HG03521 (cell line): ENCODE results near the gene PDF.
"Not testable (repeated sequence)": the region's sequence is repeated elsewhere in the genome, so short reads cannot be mapped to it uniquely, and the experiment has no call there.

Experiments used
- ATAC-seq: cut with Tn5 transposase; IDR thresholded peaks from one replicate; pipeline ENCODE4 v1.9.1; 2021; ENCODE audit warnings: mild to moderate bottlenecking, moderate library complexity; ENCODE audit not compliant: unreplicated experiment

PDF gene

GRCh38 chr16:69318177-69318910 lies 12.0 kb downstream of the PDF start:
- ATAC-seq = no peak

GRCh38 chr16:69316595-69317034 lies 13.8 kb downstream of the PDF start:
- ATAC-seq = no peak

- no peak for ATAC-seq
These were observed 14.7 kb downstream of the PDF start for GRCh38 chr16:69315486-69316311.

- ATAC-seq = no peak
These were observed 15.9 kb downstream of the PDF start for GRCh38 chr16:69314534-69314933.

GRCh38 chr16:69313469-69313868 lies 16.9 kb downstream of the PDF start:
- ATAC-seq = no peak

- ATAC-seq = peak; percentile 37
These were observed 18.6 kb downstream of the PDF start for GRCh38 chr16:69311533-69312387.

- ATAC-seq = peak; percentile 91
These were observed 19.5 kb downstream of the PDF start, which contains the start of gene VPS4A for GRCh38 chr16:69310653-69311532. TSS of gene VPS4A (plus strand) at chr16:69311350. CDS start at chr16:69311512, 162 bp downstream.

GRCh38 chr16:69309316-69309715 lies 21.1 kb downstream of the PDF start:
- no peak for ATAC-seq

- ATAC-seq = no peak
These were observed 22.5 kb downstream of the PDF start for GRCh38 chr16:69307856-69308255.

GRCh38 chr16:69307091-69307490 lies 23.3 kb downstream of the PDF start:
- ATAC-seq = no peak

GRCh38 chr16:69306031-69306430 lies 24.4 kb downstream of the PDF start:
- ATAC-seq = no peak

- ATAC-seq = no peak
These were observed 28.1 kb downstream of the PDF start for GRCh38 chr16:69302301-69302700.

- no peak for ATAC-seq
These were observed 28.5 kb downstream of the PDF start for GRCh38 chr16:69301861-69302260.

GRCh38 chr16:69301187-69301586 lies 29.2 kb downstream of the PDF start:
- no peak for ATAC-seq

GRCh38 chr16:69298261-69298660 lies 32.1 kb downstream of the PDF start:
- ATAC-seq = no peak

- not testable (repeated sequence) for ATAC-seq
These were observed 33.6 kb downstream of the PDF start for GRCh38 chr16:69296771-69297170.

GRCh38 chr16:69294051-69294450 lies 36.3 kb downstream of the PDF start:
- no peak for ATAC-seq

- no peak for ATAC-seq
These were observed 37.0 kb downstream of the PDF start for GRCh38 chr16:69293401-69293800.

GRCh38 chr16:69291657-69292056 lies 38.7 kb downstream of the PDF start:
- ATAC-seq = not testable (repeated sequence)
